ENCODE results near the gene BCR.

- TF ChIP-seq POLR2A (IDR thresholded peaks at IDR 0.05) (no peak), CTCF (IDR thresholded peaks at IDR 0.05) (no peak)
Observed at GRCh38 chr22:23280356-23281052, 100.2 kb downstream of the BCR start.
